ENCODE measurements around the gene PRSS23. TPM values are rescaled to one million over a fixed set of nuclear protein-coding genes. Genes with fewer than 3 reads are reported as not detected.

PRSS23 gene
- total RNA-seq, 1 experiment from 2014 or later = 355 TPM

DNA sequence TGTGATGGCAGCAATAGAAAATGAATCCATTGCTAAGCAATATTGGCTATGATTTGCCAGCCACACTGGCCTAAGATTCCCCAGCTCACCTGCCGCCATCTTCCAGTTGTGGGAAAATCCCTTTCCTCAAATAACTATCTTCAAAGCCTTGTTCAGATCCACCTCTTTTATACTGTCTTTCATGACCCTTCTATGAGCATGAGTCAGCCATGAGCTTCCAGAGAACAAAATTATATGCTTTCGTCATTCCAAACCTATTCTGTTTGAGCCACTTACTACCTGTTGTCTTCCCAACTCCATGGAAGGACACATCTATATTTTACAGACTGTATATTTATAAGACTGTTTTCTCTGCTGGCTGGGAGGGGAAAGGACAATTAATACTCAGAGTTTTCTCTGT lies 25.0 kb upstream of the PRSS23 start:
- no peak for TF ChIP-seq TCF7L2 (IDR thresholded peaks at IDR 0.05; ENCODE audit: low read depth, low read length)
- TF ChIP-seq, protein P1, sequence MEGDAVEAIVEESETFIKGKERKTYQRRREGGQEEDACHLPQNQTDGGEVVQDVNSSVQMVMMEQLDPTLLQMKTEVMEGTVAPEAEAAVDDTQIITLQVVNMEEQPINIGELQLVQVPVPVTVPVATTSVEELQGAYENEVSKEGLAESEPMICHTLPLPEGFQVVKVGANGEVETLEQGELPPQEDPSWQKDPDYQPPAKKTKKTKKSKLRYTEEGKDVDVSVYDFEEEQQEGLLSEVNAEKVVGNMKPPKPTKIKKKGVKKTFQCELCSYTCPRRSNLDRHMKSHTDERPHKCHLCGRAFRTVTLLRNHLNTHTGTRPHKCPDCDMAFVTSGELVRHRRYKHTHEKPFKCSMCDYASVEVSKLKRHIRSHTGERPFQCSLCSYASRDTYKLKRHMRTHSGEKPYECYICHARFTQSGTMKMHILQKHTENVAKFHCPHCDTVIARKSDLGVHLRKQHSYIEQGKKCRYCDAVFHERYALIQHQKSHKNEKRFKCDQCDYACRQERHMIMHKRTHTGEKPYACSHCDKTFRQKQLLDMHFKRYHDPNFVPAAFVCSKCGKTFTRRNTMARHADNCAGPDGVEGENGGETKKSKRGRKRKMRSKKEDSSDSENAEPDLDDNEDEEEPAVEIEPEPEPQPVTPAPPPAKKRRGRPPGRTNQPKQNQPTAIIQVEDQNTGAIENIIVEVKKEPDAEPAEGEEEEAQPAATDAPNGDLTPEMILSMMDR (IDR thresholded peaks at IDR 0.05) = no peak
- no peak for TF ChIP-seq POLR2AphosphoS5 (IDR thresholded peaks at IDR 0.05; ENCODE audit: low read depth, low read length)
- intact Hi-C loops (cut with micrococcal nuclease; ENCODE audit: unreplicated experiment) (no loop called here), in situ Hi-C loops (cut with HindIII; ENCODE audit: low pct_unique_long_range_greater_than_20kb, low sequenced_read_pairs) (no loop called here)
- no peak overlapping the region for H3K4me3 ChIP-seq (ENCODE audit: low read depth in 2 of 2, low read length in 2 of 2)
- POLR2A ChIA-PET = no interaction called here
- CTCF ChIA-PET = interaction anchor here (0.7 kb wide), 1 partner anchor 39 kb away, joined by 3 read pairs; no protein-coding TSS in a partner anchor
- no peaks in the 10 kb centered on the region for H3K36me3 ChIP-seq (ENCODE audit: control insufficient read depth, insufficient read depth, low read length)
- peak overlapping the region; percentile 26; the same call in 1 of the 2 replicates for H3K27ac ChIP-seq (ENCODE audit: low read length)
- H3K4me1 ChIP-seq (ENCODE audit: control insufficient read depth, insufficient read depth, low read length) = no peaks in the 10 kb centered on the region
- no peaks in the 10 kb centered on the region for H3K27me3 ChIP-seq (ENCODE audit: control insufficient read depth, insufficient read depth, low read length)
- DNase-seq (ENCODE audit: low read depth, low spot score) (no peak), ATAC-seq (no peak)
- BruUV-seq (replicated peaks) = no TSS peak
- no peaks in the 10 kb centered on the region for H3K9me3 ChIP-seq (ENCODE audit: control insufficient read depth, insufficient read depth, low read depth, low read length)

DNA sequence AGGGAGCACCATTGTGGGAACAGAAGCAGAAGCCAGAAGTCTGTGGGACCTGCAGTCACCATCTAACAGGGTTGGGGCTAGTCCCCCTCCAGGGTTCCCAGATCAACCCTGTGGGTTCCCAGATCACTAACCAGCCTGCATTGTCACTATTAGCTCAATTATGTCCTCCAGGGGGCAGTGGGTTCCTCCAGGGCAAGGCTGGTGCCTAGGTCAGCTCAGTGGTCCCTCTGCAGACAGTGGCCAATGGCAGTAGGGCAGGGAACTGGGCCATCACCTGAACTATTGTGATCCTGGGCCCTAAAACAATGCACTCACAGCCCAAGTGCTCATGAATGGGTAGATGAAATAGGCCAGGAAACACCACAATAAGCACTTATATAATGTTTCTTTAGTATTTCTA lies 18.8 kb upstream of the PRSS23 start:
- CTCF ChIA-PET = no interaction called here
- BruUV-seq (replicated peaks) = no TSS peak

More for the DNA sequence above, 18.8 kb upstream of the PRSS23 start:
- Histone ChIP-seq H3K27ac (ENCODE audit: low read length) (peak overlapping the region; percentile 64), H3K9me3 (ENCODE audit: control insufficient read depth, insufficient read depth, low read depth, low read length) (no peaks in the 10 kb centered on the region), H3K27me3 (ENCODE audit: control insufficient read depth, insufficient read depth, low read length) (no peaks in the 10 kb centered on the region), H3K36me3 (ENCODE audit: control insufficient read depth, insufficient read depth, low read length) (no peaks in the 10 kb centered on the region), H3K4me3 (ENCODE audit: low read depth in 2 of 2, low read length in 2 of 2) (no peak overlapping the region), H3K4me1 (ENCODE audit: control insufficient read depth, insufficient read depth, low read length) (peaks cover 27% of the 10 kb centered on the region)
- TF ChIP-seq TCF7L2 (IDR thresholded peaks at IDR 0.05; ENCODE audit: low read depth, low read length) (no peak), SIN3A (IDR thresholded peaks at IDR 0.05; ENCODE audit: borderline replicate concordance, insufficient read depth, low read depth, low read length) (no peak), POLR2AphosphoS5 (IDR thresholded peaks at IDR 0.05; ENCODE audit: low read depth, low read length) (no peak)
- TF ChIP-seq, protein P1 (IDR thresholded peaks at IDR 0.05) = no peak
- TF ChIP-seq, protein P2, sequence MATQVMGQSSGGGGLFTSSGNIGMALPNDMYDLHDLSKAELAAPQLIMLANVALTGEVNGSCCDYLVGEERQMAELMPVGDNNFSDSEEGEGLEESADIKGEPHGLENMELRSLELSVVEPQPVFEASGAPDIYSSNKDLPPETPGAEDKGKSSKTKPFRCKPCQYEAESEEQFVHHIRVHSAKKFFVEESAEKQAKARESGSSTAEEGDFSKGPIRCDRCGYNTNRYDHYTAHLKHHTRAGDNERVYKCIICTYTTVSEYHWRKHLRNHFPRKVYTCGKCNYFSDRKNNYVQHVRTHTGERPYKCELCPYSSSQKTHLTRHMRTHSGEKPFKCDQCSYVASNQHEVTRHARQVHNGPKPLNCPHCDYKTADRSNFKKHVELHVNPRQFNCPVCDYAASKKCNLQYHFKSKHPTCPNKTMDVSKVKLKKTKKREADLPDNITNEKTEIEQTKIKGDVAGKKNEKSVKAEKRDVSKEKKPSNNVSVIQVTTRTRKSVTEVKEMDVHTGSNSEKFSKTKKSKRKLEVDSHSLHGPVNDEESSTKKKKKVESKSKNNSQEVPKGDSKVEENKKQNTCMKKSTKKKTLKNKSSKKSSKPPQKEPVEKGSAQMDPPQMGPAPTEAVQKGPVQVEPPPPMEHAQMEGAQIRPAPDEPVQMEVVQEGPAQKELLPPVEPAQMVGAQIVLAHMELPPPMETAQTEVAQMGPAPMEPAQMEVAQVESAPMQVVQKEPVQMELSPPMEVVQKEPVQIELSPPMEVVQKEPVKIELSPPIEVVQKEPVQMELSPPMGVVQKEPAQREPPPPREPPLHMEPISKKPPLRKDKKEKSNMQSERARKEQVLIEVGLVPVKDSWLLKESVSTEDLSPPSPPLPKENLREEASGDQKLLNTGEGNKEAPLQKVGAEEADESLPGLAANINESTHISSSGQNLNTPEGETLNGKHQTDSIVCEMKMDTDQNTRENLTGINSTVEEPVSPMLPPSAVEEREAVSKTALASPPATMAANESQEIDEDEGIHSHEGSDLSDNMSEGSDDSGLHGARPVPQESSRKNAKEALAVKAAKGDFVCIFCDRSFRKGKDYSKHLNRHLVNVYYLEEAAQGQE (IDR thresholded peaks at IDR 0.05; ENCODE audit: insufficient read depth in 1 of 2, low read depth in 2 of 2, low read length in 1 of 2) = no peak
- in situ Hi-C loops (cut with HindIII; ENCODE audit: low pct_unique_long_range_greater_than_20kb, low sequenced_read_pairs) (no loop called here), intact Hi-C loops (cut with micrococcal nuclease; ENCODE audit: unreplicated experiment) (no loop called here)
- ATAC-seq (no peak), DNase-seq (ENCODE audit: low read depth, low spot score) (no peak)
- POLR2A ChIA-PET = no interaction called here

Data from Panc1 (cell line).